Vagina (tissue), 2 donors: Measurements from ENCODE around the gene CFAP61.

Experiments
- CTCF ChIP-seq, 3 experiments: fragments of 450-650 bp in 2 of 3; fragments of 200-600 bp in 1 of 3; sonication (generic) in 1 of 3; IDR thresholded peaks; one replicate each; pipeline ENCODE4 v1.5.1; 2017 to 2019; ENCODE audit warnings: antibody characterized with exemption in 3 of 3, mild to moderate bottlenecking in 2 of 3, moderate library complexity in 2 of 3
- POLR2AphosphoS5 ChIP-seq, 2 donors: sonication (generic); formaldehyde crosslinking; IDR thresholded peaks; one replicate each; pipeline ENCODE4 v1.9.0; 2017; ENCODE audit warnings: antibody characterized with exemption in 2 of 2, mild to moderate bottlenecking in 2 of 2, low read depth in 1 of 2; ENCODE audit not compliant: insufficient read depth in 1 of 2

GRCh38 chr20:20223981-20224380 is 171.6 kb downstream of the CFAP61 start:
- TF ChIP-seq CTCF (IDR thresholded peaks at IDR 0.05) (no peak), POLR2AphosphoS5 (IDR thresholded peaks at IDR 0.05; ENCODE audit: insufficient read depth in 1 of 2, low read depth in 1 of 2) (no peak)
